D721Med (cell line): ENCODE results near the gene ADAMTS13.
"Not testable (repeated sequence)": the region's sequence is repeated elsewhere in the genome, so short reads cannot be mapped to it uniquely, and the experiment has no call there.

ENCODE experiments used
- DNase-seq: peaks from one replicate; pipeline ENCODE4 v3.0.0; 2011; ENCODE audit warnings: low spot score; ENCODE audit not compliant: insufficient read length
- FAIRE-seq: peaks from 2 replicates; lab custom pipeline; 2011; peaks lifted over from hg19 to GRCh38; lab: Jason Lieb, UNC
- CTCF ChIP-seq: IDR thresholded peaks from 2 replicates; pipeline ENCODE4 v1.5.1; 2012; ENCODE audit warnings: mild to moderate bottlenecking, control low read depth; ENCODE audit not compliant: insufficient read depth; ENCODE audit errors: missing control alignments

The ADAMTS13 gene

GRCh38 chr9:133385452-133385851 lies 36.7 kb upstream of the ADAMTS13 start:
- no peak for TF ChIP-seq CTCF
- no peak for FAIRE-seq
- DNase-seq = no peak

GRCh38 chr9:133386338-133386737 lies 35.8 kb upstream of the ADAMTS13 start:
- no peak for TF ChIP-seq CTCF
- no peak for FAIRE-seq
- no peak for DNase-seq

- TF ChIP-seq CTCF = no peak
- DNase-seq (no peak), FAIRE-seq (no peak)
Measured at GRCh38 chr9:133387680-133388079, 34.5 kb upstream of the ADAMTS13 start.

GRCh38 chr9:133389025-133389557 lies 33.1 kb upstream of the ADAMTS13 start:
- TF ChIP-seq CTCF = no peak

GRCh38 chr9:133389562-133389961 lies 32.6 kb upstream of the ADAMTS13 start:
- no peak for DNase-seq
- TF ChIP-seq CTCF = no peak
- no peak for FAIRE-seq

More at GRCh38 chr9:133389025-133389557, 33.1 kb upstream of the ADAMTS13 start:
- FAIRE-seq (no peak), DNase-seq (no peak)

- DNase-seq (no peak), FAIRE-seq (no peak)
- TF ChIP-seq CTCF = no peak
Measured at GRCh38 chr9:133390713-133391112, 31.5 kb upstream of the ADAMTS13 start.

GRCh38 chr9:133391449-133391848 lies 30.7 kb upstream of the ADAMTS13 start:
- DNase-seq, FAIRE-seq: not testable (repeated sequence)

GRCh38 chr9:133392308-133392707 lies 29.9 kb upstream of the ADAMTS13 start:
- not testable (repeated sequence) for DNase-seq, FAIRE-seq
